ENCODE data around the gene RPSA.
"Not testable (repeated sequence)": the region's sequence is repeated elsewhere in the genome, so short reads cannot be mapped to it uniquely, and the experiment has no call there.

The RPSA gene

GRCh38 chr3:39390181-39390580, 16.3 kb upstream of the RPSA start:
- ATAC-seq, result no peak

GRCh38 chr3:39396690-39397089, 9.8 kb upstream of the RPSA start:
- ATAC-seq, result no peak

- ATAC-seq, result peak; percentile 32 to 46
Observed at GRCh38 chr3:39398700-39399099, 7.8 kb upstream of the RPSA start.

- no peak for ATAC-seq
Observed at GRCh38 chr3:39401983-39402382, 4.5 kb upstream of the RPSA start.

GRCh38 chr3:39404943-39405686, 1.4 kb upstream of the RPSA start:
- no peak for ATAC-seq

GRCh38 chr3:39405687-39406367, 693 bp upstream of the RPSA start:
- no peak for ATAC-seq

GRCh38 chr3:39407259-39407629, 724 bp downstream of the RPSA start:
- ATAC-seq, result no peak

- ATAC-seq, result no peak
Observed at GRCh38 chr3:39407773-39408492, 1.4 kb downstream of the RPSA start.

- no peak for ATAC-seq
Observed at GRCh38 chr3:39408493-39409372, 2.2 kb downstream of the RPSA start.

GRCh38 chr3:39409514-39410136, 3.1 kb downstream of the RPSA start:
- no peak for ATAC-seq

- no peak for ATAC-seq
Observed at GRCh38 chr3:39410893-39411292, 4.4 kb downstream of the RPSA start.

- no peak for ATAC-seq
Observed at GRCh38 chr3:39412668-39413260, 6.2 kb downstream of the RPSA start.

GRCh38 chr3:39413691-39414420, 7.3 kb downstream of the RPSA start:
- ATAC-seq, result peak; percentile 2 to 4

GRCh38 chr3:39414421-39414907, 7.9 kb downstream of the RPSA start:
- ATAC-seq, result peak; percentile 6 to 15

GRCh38 chr3:39415302-39415701, 8.8 kb downstream of the RPSA start:
- not testable (repeated sequence) for ATAC-seq

GRCh38 chr3:39415983-39416382, 9.5 kb downstream of the RPSA start:
- peak; percentile 15 to 42 for ATAC-seq

- ATAC-seq, result not testable (repeated sequence)
Observed at GRCh38 chr3:39416998-39417397, 10.5 kb downstream of the RPSA start.

GRCh38 chr3:39418556-39419225, 12.2 kb downstream of the RPSA start:
- not testable (repeated sequence) for ATAC-seq

- ATAC-seq, result no peak
Observed at GRCh38 chr3:39419742-39420315, 13.3 kb downstream of the RPSA start.

GRCh38 chr3:39420543-39420942, 14.0 kb downstream of the RPSA start:
- ATAC-seq, result no peak

Data from activated CD4-positive, CD25-positive, alpha-beta regulatory T cell treated with anti-CD3 and anti-CD28 coated beads, Interleukin-2, amount 50 U/mL, for 24 hours (primary cell).